Measurements from ENCODE around the gene ETNPPL.
A peak's percentile ranks its signal among the peaks of the same experiment; 100 is the strongest.

The ETNPPL gene

DNA sequence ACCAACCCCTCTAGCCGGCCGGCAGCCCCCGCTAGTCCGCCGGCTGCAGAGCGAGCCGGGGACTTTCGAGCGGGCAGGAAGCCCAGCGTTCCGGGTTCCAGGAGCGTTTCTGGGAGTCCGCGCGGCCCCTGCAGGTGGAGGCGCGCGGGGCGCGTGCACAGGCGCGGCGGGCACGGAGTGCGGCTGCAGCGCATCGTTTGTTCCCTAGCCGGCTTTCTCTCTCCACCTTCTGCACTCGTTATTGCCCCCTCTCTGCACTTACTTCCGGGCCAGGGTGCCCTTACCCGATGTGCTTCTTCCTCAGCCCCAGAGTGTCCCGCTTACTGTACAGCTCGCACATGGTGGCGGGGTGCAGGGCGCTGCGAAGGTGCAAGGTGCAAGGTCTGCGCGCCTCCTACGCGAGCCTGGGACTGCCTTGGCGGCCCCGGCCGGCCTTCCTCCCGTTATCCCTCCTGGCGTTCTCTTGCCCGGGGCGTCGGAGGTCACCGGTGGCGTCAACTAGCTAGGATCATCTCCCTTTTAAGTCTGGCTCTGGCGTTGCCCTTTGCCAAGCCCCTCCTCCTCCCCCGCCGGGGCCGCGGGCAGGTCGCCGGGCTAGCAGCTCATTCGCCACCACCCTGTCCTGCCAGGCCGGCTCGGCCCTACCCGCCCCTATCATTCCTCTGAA, at the start of gene ETNPPL:
ETNPPL (minus strand) TSS at position 495 of the 667 bp plus-strand sequence; CDS start at position 340, 155 bp downstream.
- DNase-seq (ENCODE audit: low read depth) = no peak

DNA sequence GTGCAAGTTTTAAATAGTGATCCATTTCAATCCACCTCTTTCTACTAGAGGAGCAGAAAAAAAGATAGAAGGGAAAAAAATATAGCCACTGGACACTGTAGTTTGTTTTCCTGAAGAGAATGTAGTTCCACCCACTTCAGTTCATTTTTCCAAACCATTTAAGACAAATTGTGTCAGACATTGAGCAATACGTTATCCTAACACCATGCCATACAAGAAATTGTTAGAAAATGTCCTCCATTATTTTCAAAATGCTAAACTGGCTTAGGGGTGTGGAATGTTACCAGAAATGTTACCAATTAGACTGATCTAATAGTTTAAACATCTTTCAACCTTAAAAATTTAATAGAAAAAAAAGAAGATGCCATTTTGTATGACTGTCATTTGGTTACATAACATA, 48.6 kb upstream of the ETNPPL start:
- DNase-seq (ENCODE audit: low read depth) = no peak

DNA sequence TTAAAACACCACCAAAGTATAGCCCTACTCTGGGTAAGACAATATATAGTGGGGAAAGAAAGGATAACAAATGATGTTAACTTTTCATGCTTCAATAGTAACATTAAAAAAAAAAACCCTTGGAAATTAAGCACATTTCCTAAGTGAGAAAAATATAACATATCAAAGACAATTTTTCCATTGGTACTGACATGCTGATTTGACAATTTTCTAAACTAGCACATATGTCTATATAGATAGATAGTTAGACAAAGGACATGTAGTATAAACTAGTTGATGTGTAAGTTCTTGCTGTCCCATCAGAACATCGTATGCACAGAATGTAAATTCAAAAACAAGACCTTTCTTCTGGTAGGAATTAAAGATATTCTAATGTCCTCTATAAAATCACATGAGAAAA, 47.2 kb upstream of the ETNPPL start:
- DNase-seq (ENCODE audit: low read depth) = no peak

DNA sequence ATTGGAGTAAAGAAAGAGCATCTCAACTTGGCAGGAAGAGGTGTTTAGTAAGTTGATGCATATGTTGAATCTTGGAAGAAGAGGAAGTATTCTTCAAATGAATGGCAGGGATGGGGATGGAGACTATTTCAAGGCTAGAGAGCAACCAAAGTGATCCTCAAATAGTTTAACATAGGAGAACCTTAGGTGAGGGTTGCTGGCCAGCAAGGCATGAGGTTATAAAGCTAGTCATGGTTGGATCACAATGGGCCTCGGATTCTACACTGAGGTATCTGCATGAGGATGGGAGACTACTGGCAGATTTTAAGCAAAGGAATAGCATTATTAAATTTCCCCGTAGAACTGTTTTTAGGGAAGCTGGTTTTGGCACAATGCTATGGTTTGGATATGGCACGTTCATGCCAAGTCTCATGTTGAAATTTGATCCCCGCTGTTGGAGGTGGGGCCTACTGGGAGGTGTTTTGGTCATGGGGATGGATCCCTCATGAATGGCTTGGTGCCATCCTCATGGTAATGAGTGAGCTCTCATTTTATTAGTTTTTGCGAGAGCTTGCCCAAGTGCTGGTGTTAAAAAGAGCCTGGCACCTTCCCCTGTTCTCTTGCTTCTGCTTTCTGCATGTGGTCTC, 41.9 kb upstream of the ETNPPL start:
- no peak for DNase-seq (ENCODE audit: low read depth)

DNA sequence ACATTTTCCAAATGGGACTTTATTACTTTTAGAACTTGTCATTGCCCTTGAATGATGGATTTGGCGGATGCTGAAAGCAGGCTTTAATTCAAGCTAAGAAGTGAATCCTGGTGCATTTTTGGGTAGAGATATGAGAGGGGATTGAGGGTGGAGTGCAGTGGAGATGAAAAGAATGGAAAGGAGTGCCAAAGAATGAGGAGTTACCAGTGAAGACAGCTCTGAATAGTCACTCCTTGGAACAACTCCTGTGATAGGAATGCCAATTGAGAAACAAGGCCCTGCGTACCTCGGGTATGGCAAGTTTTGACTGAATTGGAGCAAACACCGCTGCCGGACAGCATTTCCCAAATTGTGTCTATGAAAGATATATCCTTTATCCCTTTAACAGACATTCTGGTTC, 36.5 kb upstream of the ETNPPL start:
- no peak for DNase-seq (ENCODE audit: low read depth)

DNA sequence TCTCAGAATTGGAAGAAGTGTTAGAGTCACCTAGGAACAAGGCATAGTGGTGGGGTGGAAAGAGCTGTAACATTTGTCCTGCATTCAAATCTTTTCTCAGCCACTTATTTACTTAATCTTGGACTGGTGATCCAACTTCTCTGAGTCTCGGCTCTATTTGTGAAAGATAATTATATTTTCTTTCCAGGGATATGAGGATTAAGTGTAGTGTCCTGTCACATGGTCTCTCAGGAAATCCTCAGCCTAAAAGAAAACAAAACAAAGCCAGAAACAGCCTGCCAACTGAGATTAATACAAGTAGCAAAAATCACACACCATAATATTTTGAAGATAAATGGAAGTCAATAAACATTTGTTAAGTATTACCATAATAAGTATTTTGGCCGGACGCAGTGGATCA, 33.3 kb upstream of the ETNPPL start:
- DNase-seq (ENCODE audit: low read depth) = no peak

DNA sequence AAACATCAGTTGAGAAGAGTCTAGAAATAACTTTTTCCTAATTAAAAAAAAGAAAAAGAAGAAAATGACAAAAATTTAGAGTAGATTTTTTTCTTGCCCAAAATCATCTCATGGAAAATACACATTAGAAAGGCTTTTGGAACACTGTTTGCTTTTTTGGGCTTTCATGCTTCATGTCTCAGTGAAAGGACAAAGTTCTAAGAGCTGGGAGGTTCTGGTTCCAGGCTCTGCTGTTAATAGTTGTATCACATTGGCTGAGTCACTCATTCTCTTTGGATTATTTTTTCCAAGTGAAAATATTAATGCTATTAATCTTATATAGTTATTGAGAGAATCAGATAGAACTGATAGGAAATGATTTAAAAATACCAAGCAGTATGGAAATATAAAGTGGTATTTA, 32.9 kb upstream of the ETNPPL start:
- DNase-seq (ENCODE audit: low read depth) = no peak

DNA sequence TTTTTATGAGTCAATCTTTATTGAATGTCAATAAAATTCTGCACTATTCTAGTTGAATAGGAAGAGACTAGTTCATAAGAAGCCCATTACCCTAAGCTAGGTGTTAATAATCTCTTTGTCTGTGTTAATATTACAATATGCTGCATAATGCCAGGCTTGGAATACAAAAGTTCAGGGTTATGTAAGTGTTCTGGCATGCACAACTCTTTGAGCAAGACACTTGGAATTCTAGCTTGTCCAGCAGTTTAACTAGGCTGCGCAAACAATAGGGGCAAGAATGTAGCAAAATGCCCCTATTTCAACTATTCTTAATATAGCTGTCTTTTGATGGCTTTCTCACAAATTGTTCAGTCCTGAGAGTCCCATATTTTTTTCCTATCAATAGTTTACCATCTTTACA, 31.3 kb upstream of the ETNPPL start:
- DNase-seq (ENCODE audit: low read depth) = peak; percentile 8

DNA sequence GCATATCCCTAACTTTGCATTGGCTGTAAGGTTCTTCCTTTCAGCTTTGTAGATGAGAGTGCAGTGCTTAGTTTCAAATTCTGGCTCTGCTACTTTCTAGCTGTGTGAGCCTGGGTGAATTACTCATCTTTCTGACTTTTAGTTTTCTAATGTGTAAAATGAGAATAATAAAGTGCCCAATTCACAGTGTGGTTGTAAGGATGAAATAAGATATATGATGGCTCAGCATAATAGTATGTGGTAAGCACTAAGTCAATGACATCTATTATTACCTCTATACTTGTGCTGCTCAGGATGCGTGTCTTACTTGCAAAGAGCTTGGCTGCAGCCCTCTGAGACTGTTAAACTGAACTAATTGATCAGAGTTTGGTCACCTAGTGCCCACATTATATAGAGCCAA, 30.6 kb upstream of the ETNPPL start:
- DNase-seq (ENCODE audit: low read depth) = no peak

DNA sequence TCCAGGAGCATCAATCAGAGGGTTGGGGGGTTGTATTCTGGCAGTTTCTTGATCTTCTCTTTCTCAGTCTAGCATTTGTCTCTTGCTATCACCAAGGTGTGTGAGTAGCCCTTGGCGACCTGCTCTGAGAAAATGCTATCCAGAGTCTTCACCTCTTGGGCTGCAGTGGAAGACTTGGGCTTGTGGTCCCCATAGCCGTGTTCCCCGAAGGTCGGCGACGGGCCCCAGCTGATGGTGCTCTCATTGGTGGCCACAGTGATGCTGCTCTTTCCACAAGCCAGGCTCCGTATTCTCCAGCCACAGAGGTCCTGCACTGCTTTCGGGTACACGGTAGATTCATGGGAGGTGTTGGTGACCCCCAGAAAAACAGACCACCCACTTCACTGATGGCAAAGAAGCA, 25.9 kb upstream of the ETNPPL start:
- no peak for DNase-seq (ENCODE audit: low read depth)

DNA sequence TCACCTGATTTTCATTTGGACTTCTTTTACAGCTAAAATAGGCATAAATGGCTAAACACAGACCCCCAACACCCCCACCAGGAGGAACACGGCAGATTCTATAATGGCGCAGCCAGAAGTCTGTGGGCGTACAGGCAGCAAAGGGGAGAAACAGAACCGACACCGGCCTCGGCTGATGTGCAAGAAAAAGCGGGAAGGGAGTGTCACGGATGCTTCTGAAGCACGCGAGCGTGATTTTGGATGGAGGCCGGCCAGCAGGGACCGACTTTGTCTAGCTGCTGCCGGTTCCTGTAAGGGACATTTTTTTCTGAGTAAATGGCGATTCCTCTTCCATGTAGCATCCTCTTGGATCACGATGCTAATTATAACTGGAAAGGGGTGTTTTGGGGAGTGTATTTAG, 24.9 kb upstream of the ETNPPL start:
- DNase-seq (ENCODE audit: low read depth) = no peak

DNA sequence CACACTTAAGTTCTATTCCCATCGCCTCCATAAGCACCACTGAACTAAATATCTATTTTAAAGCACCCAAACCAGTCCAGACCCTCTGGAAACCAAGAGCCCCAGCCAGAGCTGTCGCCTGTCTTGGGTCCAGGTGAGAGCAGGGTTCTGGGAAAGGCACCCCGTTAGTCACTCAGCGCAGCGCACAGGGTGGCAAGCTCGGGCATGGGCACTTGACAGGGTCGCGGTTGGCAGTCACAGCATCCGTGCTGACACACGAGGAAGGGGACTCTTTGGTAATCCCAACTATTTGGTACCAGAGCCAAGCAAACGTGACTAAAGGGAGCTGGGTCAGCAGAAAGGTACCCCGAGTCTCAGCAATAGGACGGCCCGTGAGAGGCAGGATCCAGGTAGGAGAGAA, 24.3 kb upstream of the ETNPPL start:
- DNase-seq (ENCODE audit: low read depth) = no peak

DNA sequence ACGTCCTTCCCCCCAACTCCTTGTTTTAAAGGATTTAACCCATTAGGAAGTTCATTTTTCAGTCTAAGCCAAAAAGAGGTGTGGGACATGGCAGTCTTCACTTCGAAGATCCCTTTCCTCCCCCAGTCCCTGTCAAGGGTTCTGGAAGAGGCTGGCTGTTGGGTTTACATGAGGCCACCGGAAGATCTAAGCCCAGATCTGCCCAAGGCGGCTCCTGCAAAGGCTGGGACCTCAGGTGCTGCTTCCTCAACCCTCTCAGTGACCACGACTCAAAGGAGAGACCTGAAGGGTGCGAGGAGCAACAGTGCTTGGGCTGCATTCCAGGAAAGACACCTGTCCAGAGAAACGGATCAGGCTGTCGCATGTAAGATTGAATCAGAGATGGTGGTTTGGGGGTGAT, 23.5 kb upstream of the ETNPPL start:
- DNase-seq (ENCODE audit: low read depth) = no peak

DNA sequence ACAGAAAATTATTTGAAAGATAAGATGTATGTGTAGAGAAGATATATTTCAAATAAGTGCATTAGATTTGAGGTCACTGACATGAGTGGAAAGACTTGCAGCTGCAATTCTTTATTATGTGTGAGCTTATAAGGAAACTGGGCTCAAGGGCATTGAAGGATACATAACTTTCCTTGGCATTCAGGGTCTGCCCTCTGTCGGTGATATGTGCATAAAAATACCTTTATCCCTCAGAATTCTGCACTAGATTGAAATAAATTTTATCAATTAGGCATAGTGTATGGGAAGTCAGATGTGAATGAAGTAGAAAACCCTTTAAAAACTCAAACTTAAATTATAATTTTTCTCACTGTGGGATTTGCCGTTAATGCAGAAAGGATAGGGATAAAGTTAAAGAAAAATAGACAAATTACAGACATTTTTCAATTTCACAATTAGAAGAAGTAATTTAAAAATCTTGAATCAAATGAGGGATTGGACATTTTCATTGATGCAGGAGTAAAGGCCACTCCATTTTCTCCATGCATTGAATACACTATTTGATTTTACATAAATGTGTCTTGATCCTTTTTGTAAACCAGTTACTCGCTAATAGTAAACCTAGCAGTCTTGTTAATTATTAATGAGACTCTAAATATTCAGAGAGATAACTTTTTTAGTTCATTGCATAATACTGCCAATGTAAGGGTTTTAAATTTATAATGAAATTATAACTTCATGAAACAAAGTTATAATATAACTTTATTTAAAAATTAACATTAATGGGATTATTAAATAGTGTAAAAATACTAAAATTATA, 21.0 kb upstream of the ETNPPL start:
- peak; percentile 17 for DNase-seq (ENCODE audit: low read depth)

DNA sequence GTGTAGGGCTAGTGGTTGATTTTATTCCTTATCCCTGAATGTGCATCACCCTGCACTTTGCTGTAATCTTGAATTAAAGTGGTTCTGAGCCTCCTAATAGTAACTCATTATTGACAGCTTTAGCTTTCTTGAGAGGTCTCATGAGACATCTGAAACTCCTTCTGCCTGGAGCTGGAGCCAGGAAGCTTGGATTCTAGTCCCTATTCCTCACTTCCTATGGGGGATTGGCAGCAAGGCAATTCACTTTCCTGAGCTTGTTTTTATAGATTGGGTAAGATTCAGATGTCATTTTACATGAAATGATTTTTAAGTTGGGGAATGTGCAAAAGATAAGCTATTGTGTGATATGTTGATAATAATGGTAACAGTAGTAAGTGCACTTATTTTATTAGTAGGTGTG, 17.1 kb upstream of the ETNPPL start:
- no peak for DNase-seq (ENCODE audit: low read depth)

DNA sequence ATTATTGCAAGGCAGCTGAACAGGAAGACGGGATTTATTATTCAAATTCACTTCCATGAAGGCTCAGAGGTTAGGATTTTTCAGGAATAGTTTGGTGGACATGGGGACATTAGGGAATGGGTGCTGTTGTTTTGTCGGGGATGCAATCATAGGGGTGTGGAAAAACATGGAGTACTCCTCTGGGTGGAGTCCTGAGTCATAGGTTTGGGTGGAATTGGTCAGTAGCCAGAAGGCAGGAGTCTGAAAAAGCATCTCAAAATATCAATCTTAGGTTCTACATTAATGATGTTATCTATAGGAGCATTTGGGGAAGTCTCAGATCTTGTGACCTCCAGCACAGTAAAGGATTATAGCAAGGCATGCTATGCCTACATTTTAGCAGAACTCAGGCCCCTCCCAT, 14.5 kb upstream of the ETNPPL start:
- no peak for DNase-seq (ENCODE audit: low read depth)

DNA sequence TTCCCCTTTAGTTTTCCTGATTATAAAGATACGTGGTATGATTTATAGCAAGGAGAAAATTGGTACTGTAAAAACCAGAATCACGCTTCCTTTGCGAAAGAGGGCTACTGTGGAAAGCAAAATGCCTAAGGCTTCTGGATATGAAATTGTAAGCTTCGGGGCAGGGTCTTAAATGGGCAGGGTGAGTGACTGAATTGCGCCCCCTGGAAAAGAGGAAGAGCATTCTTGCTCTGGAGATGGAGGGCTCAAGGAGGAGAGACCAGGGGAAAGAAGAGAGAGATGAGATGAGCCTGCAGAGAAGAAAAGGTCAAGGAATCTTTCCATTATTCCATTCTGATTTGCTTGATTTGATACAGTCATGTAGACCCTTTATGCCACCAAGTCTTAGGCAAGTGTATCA, 13.1 kb upstream of the ETNPPL start:
- no peak for DNase-seq (ENCODE audit: low read depth)

DNA sequence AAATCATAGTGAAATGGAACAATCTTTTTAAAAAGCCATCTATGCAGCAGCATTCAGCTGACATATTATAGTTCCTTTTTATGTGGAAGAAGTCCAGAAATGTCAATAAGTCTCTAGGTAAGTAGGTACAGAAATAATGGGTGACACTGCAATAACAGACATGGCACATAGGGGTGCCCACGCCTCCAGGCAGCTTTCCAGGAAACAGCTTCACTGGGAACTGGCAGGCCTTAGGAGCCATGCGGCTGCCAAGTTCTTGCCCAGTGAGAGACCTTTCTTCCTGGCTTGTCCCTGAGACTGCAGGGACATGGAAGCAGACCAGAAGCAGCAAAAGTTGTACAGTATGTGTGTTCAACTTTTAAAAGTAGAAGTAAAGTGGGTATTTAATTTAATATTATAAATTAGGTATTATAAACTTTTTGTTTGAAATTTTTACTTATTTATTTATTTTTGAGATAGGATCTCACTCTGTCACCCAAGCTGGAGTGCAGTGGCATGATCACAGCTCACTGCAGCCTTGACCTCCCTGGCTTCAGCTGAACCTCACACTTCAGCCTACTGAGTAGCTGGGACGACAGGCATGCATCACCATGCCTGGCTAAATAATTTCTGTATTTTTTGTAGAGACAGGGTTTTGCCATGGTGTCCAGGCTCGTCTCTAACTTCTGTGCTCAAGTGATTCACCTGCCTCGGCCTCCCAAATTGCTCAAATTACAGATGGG, 12.1 kb upstream of the ETNPPL start:
- DNase-seq (ENCODE audit: low read depth) = no peak

DNA sequence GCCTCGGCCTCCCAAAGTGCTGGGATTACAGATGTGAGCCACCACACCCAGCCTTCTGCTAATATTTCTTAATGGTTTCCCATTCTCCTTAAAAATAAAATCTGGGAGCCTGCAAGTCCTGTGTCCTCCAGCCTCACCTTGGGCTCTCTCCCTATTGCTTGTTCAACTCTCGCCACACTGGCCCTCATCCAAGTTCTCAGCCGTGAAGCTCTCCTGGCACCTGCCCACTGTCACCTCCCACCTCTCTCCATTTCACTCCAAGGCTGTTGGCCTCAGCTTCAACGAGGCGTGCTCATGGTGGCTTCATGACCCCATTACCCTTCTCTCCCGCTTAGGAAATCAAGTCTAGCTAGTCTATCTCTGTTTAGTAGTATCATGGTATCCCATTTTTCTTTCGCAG, 9.5 kb upstream of the ETNPPL start:
- DNase-seq (ENCODE audit: low read depth) = no peak

DNA sequence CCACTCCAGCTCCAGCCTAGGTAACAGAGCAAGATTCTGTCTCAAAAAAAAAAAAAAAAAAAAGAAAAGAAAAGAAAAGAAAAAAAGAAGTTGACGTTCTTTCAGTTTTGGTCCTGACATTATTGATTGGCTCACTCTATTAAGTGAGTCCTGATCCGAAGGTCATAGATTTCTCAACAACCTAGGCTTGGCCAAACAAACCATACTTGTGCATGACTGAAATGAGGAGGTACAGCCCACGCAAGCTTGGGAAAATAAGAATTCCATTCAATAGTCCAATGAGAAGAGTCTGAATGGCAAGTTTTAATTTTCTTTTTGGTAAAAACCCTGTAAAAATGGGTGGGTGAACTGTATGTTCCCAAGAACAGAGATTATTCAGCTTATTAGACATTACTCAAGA, 3.2 kb upstream of the ETNPPL start:
- DNase-seq (ENCODE audit: low read depth) = no peak

DNA sequence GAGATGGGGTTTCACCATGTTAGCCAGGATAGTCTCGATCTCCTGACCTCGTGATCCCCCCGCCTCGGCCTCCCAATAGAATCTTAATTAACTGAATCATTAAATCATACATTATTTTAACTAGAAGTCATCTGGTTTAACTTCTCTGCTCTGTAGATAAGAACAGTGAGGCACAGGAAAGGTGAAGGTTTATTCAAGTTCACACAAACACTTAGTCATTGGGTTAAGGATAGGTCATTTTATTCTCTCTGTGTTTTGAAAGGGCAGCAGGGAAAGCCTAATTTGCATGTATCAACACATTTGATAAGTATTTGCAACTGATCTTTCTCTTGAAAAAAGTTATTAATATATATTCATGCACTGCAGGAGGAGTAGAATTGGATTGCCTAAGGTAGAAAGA, 1.1 kb upstream of the ETNPPL start:
- DNase-seq (ENCODE audit: low read depth) = no peak

DNA sequence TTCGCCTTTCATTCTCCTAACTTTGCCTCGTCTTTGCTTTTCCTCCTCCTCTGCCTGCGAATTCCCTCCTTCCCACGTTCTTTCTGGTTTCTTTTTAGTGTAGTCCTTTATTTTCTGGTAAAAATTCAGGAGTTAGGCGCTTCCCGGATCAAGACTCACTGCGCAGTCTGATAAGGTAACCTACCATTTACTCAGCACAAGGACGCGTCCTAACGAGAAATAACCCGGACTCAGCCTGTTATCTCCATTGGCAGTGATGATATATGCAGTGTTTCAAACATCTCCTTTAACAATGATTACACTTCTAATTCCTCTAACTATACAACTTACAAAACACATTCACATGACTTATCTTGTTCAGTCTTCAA, 357 bp upstream of the ETNPPL start:
- DNase-seq (ENCODE audit: low read depth) = no peak

DNA sequence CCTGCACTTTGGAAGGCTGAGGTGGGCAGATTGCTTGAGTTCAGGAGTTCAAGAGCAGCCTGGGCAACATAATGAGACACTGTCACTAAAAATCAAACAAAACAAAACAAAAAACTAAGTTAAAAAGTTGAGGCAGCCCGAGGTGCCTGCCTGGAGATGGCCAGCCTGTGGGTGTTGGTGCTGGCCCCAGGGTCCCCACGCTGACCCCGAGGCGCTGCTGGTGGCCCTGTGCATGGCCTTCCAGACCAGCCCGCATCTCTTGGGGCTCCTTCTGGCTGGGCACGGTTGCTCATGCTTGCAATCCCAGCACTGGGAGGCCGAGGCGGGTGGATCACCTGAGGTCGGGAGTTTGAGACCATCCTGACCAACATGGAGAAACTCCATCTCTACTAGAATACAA, 4.4 kb downstream of the ETNPPL start:
- DNase-seq (ENCODE audit: low read depth) = no peak
